CD4-positive, alpha-beta T cell (primary cell): ENCODE results near the gene SPTBN1. TPM values are rescaled to one million over a fixed set of nuclear protein-coding genes. Genes with fewer than 3 reads are reported as not detected.
A peak's percentile ranks its signal among the peaks of the same experiment; 100 is the strongest.

Experiments
- ATAC-seq: fragments of 200-7000 bp; cut with Tn5 transposase; one replicate; pipeline ENCODE4 v1.10.0; 2022; ENCODE audit warnings: mild to moderate bottlenecking; ENCODE audit not compliant: poor library complexity
- CTCF ChIA-PET: fragments of 350-600 bp; sonication (Branson Sonifier 250); formaldehyde crosslinking; loops from one replicate; lab custom pipeline; 2021; ENCODE audit warnings: antibody characterized with exemption, inconsistent platforms; lab: Charles Lee
- POLR2A ChIA-PET: fragments of 350-600 bp; sonication (Branson Sonifier 250); formaldehyde crosslinking; loops from one replicate; lab custom pipeline; 2021; ENCODE audit warnings: antibody characterized with exemption, inconsistent platforms; lab: Charles Lee
- DNase-seq, 14 experiments: peaks; one replicate each; pipeline ENCODE4 v3.0.0-alpha.2; 2013 to 2020; ENCODE audit warnings: mixed read lengths in 2 of 14
- H3K27ac ChIP-seq, 2 donors: one replicate each; pipeline versions ENCODE4 v1.5.1 to v1.7.0; 2013; ENCODE audit warnings: low read length in 2 of 2, low read depth in 1 of 2, mild to moderate bottlenecking in 1 of 2
- H3K27me3 ChIP-seq, 2 experiments: 1 replicate in 1 of 2; 2 replicates in 1 of 2; pipeline versions ENCODE4 v1.6.1 to v1.7.0; 2013; ENCODE audit warnings: low read length in 2 of 2, control low read depth in 1 of 2, mild to moderate bottlenecking in 1 of 2, moderate library complexity in 1 of 2; ENCODE audit not compliant: insufficient read depth in 2 of 2, control insufficient read depth in 1 of 2
- H3K36me3 ChIP-seq: one replicate; pipeline ENCODE4 v1.6.1; 2013; ENCODE audit warnings: low read length, control low read depth; ENCODE audit not compliant: insufficient read depth
- H3K4me1 ChIP-seq: one replicate; pipeline ENCODE4 v1.6.1; 2013; ENCODE audit warnings: low read length, control low read depth; ENCODE audit not compliant: insufficient read depth
- H3K4me3 ChIP-seq: one replicate; pipeline ENCODE4 v1.5.1; 2013; ENCODE audit warnings: mild to moderate bottlenecking, low read length, moderate library complexity
- H3K9me3 ChIP-seq, 2 experiments: 1 replicate in 1 of 2; 2 replicates in 1 of 2; pipeline versions ENCODE4 v1.6.1 to v1.7.0; 2013; ENCODE audit warnings: low read length in 2 of 2, mild to moderate bottlenecking in 2 of 2, control low read depth in 1 of 2, moderate library complexity in 1 of 2; ENCODE audit not compliant: control insufficient read depth in 1 of 2, insufficient read depth in 1 of 2
- H3K27ac Mint-ChIP-seq: one replicate; pipeline ENCODE4 v1.8.0; 2020; ENCODE audit warnings: mixed read lengths
- H3K27me3 Mint-ChIP-seq: one replicate; pipeline ENCODE4 v1.8.0; 2021; ENCODE audit warnings: mixed read lengths
- H3K36me3 Mint-ChIP-seq: one replicate; pipeline ENCODE4 v1.8.0; 2021; ENCODE audit warnings: low read depth, mixed read lengths
- H3K4me1 Mint-ChIP-seq: one replicate; pipeline ENCODE4 v1.8.0; 2021; ENCODE audit warnings: low read depth, mixed read lengths
- H3K4me3 Mint-ChIP-seq: one replicate; pipeline ENCODE4 v1.8.0; 2020; ENCODE audit warnings: mild to moderate bottlenecking, mixed read lengths
- H3K9me3 Mint-ChIP-seq: one replicate; pipeline ENCODE4 v1.8.0; 2020; ENCODE audit warnings: mixed read lengths
- CTCF ChIP-seq: fragments of 200-600 bp; IDR thresholded peaks from one replicate; pipeline ENCODE4 v1.8.0; 2022; ENCODE audit warnings: antibody characterized with exemption, mild to moderate bottlenecking
- intact Hi-C, 2 experiments: fragments of 100-400 bp; cut with DNase I in 1 of 2; cut with micrococcal nuclease in 1 of 2; formaldehyde crosslinking; loops; one replicate each; pipeline versions ENCODE4 v1.15.1 to v1.9.0; 2023 to 2025; cut with DNase I, micrococcal nuclease
- total RNA-seq, 174 experiments: library from RNA in 2 of 174; stranded (reverse) in 2 of 174; gene quantifications; one replicate each; pipeline ENCODE4 v1.2.3 and lab custom pipeline; 2021 to 2026

Gene SPTBN1
- total RNA-seq, 2 experiments from 2014 or later, result 156 to 166 TPM

DNA sequence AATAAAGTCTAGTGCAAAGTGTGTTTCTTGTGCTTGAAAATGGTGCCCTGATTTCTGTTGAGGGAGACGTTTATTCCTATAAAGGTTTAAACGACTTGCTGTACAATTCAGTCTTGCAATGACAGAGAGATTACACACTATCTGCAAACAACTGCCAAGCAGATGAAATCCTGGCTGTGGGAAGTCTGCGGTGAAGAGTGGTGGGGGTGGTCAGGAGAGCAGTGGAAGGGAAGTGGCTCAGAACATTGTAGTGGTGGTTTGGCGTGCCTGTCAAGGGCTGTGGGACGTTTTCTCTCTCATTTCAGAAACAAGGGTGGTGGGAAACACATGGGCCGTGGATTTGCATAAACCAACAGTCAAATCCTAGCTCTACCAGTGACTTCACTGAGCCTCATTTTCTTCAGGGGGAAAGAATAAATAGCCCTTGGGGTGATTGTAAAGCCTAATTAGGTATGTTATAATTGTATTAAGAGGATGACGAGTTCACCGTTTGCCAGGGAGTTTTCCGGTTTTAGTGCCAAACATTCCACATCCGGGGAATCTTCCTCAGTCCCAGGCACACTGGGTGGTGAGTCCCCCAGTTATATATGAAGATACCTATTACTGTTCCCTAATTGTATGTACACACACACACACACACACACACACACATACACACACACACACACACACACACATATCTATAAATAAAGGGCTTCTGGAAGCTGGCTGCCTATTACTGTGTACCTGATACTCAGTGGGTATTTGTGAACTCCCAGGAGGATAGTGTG, 115.0 kb downstream of the SPTBN1 start:
- ATAC-seq (peak; percentile 14), DNase-seq (peak in 12 of 14 experiments; percentile 39 to 87 (median 64))
- peak overlapping the region; percentile 81 for H3K4me3 Mint-ChIP-seq
- H3K36me3 Mint-ChIP-seq, result peaks cover 11% of the 10 kb centered on the region
- peaks cover 95% of the 10 kb centered on the region for H3K4me1 Mint-ChIP-seq
- Histone ChIP-seq H3K9me3 (no peaks in the 10 kb centered on the region), H3K36me3 (no peaks in the 10 kb centered on the region), H3K27ac (peak overlapping the region; percentile 89 to 98), H3K4me1 (peaks cover 90% of the 10 kb centered on the region), H3K27me3 (no peaks in the 10 kb centered on the region), H3K4me3 (peak overlapping the region; percentile 31)
- intact Hi-C loops, result loop anchor here (5.0 to 10.0 kb wide), 2 partner anchors 1044 to 1046 kb away; partner anchors contain the start of gene PPP4R3B (in 2 of the 2)
- peak overlapping the region; percentile 96 for H3K27ac Mint-ChIP-seq
- no peak for TF ChIP-seq CTCF
- no peaks in the 10 kb centered on the region for H3K27me3 Mint-ChIP-seq
- ChIA-PET CTCF (interaction anchor here (1.0 to 4.9 kb wide), 4 partner anchors 9 to 47 kb away, joined by 3 to 30 read pairs (median 4); no protein-coding TSS in a partner anchor), POLR2A (interaction anchor here (1.0 to 8.0 kb wide), 6 partner anchors 10 to 35 kb away, joined by 3 to 158 read pairs (median 8); no protein-coding TSS in a partner anchor)
- H3K9me3 Mint-ChIP-seq, result no peaks in the 10 kb centered on the region

- ATAC-seq (no peak), DNase-seq (peak in 4 of 14 experiments; percentile 43 to 78 (median 76))
- Histone ChIP-seq H3K4me3 (peak overlapping the region; percentile 31), H3K27me3 (no peaks in the 10 kb centered on the region), H3K27ac (peak overlapping the region; percentile 89 to 98), H3K4me1 (peaks cover 90% of the 10 kb centered on the region), H3K36me3 (no peaks in the 10 kb centered on the region), H3K9me3 (no peaks in the 10 kb centered on the region)
- ChIA-PET POLR2A (interaction anchor here (0.9 to 8.0 kb wide), 8 partner anchors 8 to 34 kb away, joined by 3 to 158 read pairs (median 10); no protein-coding TSS in a partner anchor), CTCF (interaction anchor here (0.8 to 4.9 kb wide), 3 partner anchors 13 to 27 kb away, joined by 3 to 30 read pairs (median 3); no protein-coding TSS in a partner anchor)
- TF ChIP-seq CTCF, result no peak
- H3K4me1 Mint-ChIP-seq, result peaks cover 98% of the 10 kb centered on the region
- H3K36me3 Mint-ChIP-seq, result peaks cover 12% of the 10 kb centered on the region
- peak overlapping the region; percentile 96 for H3K27ac Mint-ChIP-seq
- intact Hi-C loops, result loop anchor here (2.0 to 10.0 kb wide), 3 partner anchors 151 to 1045 kb away; partner anchors contain the start of genes PPP4R3B (in 2 of the 2) and EML6 (in 1 of the 2)
- no peaks in the 10 kb centered on the region for H3K9me3 Mint-ChIP-seq
- H3K4me3 Mint-ChIP-seq, result peak overlapping the region; percentile 86
- H3K27me3 Mint-ChIP-seq, result no peaks in the 10 kb centered on the region
Measured at GRCh38 chr2:54572262-54572635, 116.1 kb downstream of the SPTBN1 start.

- Histone ChIP-seq H3K36me3 (no peaks in the 10 kb centered on the region), H3K4me3 (peak overlapping the region; percentile 53), H3K9me3 (no peaks in the 10 kb centered on the region), H3K4me1 (peaks cover 92% of the 10 kb centered on the region), H3K27ac (peak overlapping the region; percentile 89 to 98), H3K27me3 (no peaks in the 10 kb centered on the region)
- DNase-seq (peak in 9 of 14 experiments; percentile 33 to 81 (median 53)), ATAC-seq (peak; percentile 7)
- Mint-ChIP-seq H3K4me3 (peak overlapping the region; percentile 86), H3K36me3 (peaks cover 12% of the 10 kb centered on the region), H3K4me1 (peaks cover 99% of the 10 kb centered on the region), H3K9me3 (no peaks in the 10 kb centered on the region), H3K27ac (peak overlapping the region; percentile 96), H3K27me3 (no peaks in the 10 kb centered on the region)
- intact Hi-C loops, result loop anchor here (2.0 to 10.0 kb wide), 3 partner anchors 150 to 1044 kb away; partner anchors contain the start of genes PPP4R3B (in 2 of the 2) and EML6 (in 1 of the 2)
- POLR2A ChIA-PET, result interaction anchor here (0.8 to 8.0 kb wide), 8 partner anchors 7 to 32 kb away, joined by 3 to 158 read pairs (median 10); no protein-coding TSS in a partner anchor
- TF ChIP-seq CTCF, result no peak
- CTCF ChIA-PET, result interaction anchor here (1.0 to 4.9 kb wide), 2 partner anchors 14 to 27 kb away, joined by 3 to 30 read pairs; no protein-coding TSS in a partner anchor
Measured at GRCh38 chr2:54572636-54573536, 116.8 kb downstream of the SPTBN1 start.
